ENCODE data around the gene B3GAT1.
"Not testable (repeated sequence)": the region's sequence is repeated elsewhere in the genome, so short reads cannot be mapped to it uniquely, and the experiment has no call there.

B3GAT1 gene

GRCh38 chr11:134460062-134460561 is 48.1 kb upstream of the B3GAT1 start:
- Histone ChIP-seq H3K79me2 (ENCODE audit: low read length) (no peaks in the 10 kb centered on the region), H3F3A (ENCODE audit: insufficient read depth, low read length) (no peaks in the 10 kb centered on the region), H3K4me3 (ENCODE audit: low read length) (no peak overlapping the region), H3K9me2 (replicated peaks; ENCODE audit: insufficient read depth, low read length) (no peaks in the 10 kb centered on the region), H3K27ac (ENCODE audit: low read length) (no peak overlapping the region), H3K36me3 (replicated peaks; ENCODE audit: insufficient read depth, low read length) (no peaks in the 10 kb centered on the region), H3K4me1 (ENCODE audit: low read length) (no peaks in the 10 kb centered on the region), H3K4me2 (ENCODE audit: low read depth, low read length) (no peak overlapping the region), H3K27me3 (replicated peaks; ENCODE audit: insufficient read depth, low read length) (no peaks in the 10 kb centered on the region), H2AFZ (ENCODE audit: low read length) (no peak overlapping the region), H3K9me3 (replicated peaks; ENCODE audit: insufficient read depth, low read length) (no peaks in the 10 kb centered on the region), H3K9ac (ENCODE audit: low read length) (no peak overlapping the region), H4K20me1 (ENCODE audit: insufficient read depth, low read length) (no peaks in the 10 kb centered on the region)
- TF ChIP-seq EZH2 (optimal IDR thresholded peaks at IDR 0.05; ENCODE audit: low read depth, low read length) (no peak), EZH2phosphoT487 (IDR thresholded peaks at IDR 0.05; ENCODE audit: low read length) (no peak), CTCF (IDR thresholded peaks at IDR 0.05; ENCODE audit: low read length) (no peak)
- DNase-seq = no peak

- no peaks in the 10 kb centered on the region for H3K79me2 ChIP-seq (ENCODE audit: low read length)
- no peaks in the 10 kb centered on the region for H3K9me3 ChIP-seq (replicated peaks; ENCODE audit: insufficient read depth, low read length)
- H3F3A ChIP-seq (ENCODE audit: insufficient read depth, low read length) = no peaks in the 10 kb centered on the region
- DNase-seq = no peak
- no peak for TF ChIP-seq CTCF (IDR thresholded peaks at IDR 0.05; ENCODE audit: low read length)
- no peak for TF ChIP-seq EZH2phosphoT487 (IDR thresholded peaks at IDR 0.05; ENCODE audit: low read length)
- TF ChIP-seq EZH2 (optimal IDR thresholded peaks at IDR 0.05; ENCODE audit: low read depth, low read length) = no peak
- no peak overlapping the region for H3K27ac ChIP-seq (ENCODE audit: low read length)
- H2AFZ ChIP-seq (ENCODE audit: low read length) = no peak overlapping the region
- no peaks in the 10 kb centered on the region for H3K27me3 ChIP-seq (replicated peaks; ENCODE audit: insufficient read depth, low read length)
- no peaks in the 10 kb centered on the region for H4K20me1 ChIP-seq (ENCODE audit: insufficient read depth, low read length)
- H3K9ac ChIP-seq (ENCODE audit: low read length) = no peak overlapping the region
- H3K4me1 ChIP-seq (ENCODE audit: low read length) = no peaks in the 10 kb centered on the region
- no peak overlapping the region for H3K4me3 ChIP-seq (ENCODE audit: low read length)
- no peaks in the 10 kb centered on the region for H3K9me2 ChIP-seq (replicated peaks; ENCODE audit: insufficient read depth, low read length)
- no peak overlapping the region for H3K4me2 ChIP-seq (ENCODE audit: low read depth, low read length)
- H3K36me3 ChIP-seq (replicated peaks; ENCODE audit: insufficient read depth, low read length) = no peaks in the 10 kb centered on the region
Measured at GRCh38 chr11:134459246-134460061, 47.4 kb upstream of the B3GAT1 start.

DNA sequence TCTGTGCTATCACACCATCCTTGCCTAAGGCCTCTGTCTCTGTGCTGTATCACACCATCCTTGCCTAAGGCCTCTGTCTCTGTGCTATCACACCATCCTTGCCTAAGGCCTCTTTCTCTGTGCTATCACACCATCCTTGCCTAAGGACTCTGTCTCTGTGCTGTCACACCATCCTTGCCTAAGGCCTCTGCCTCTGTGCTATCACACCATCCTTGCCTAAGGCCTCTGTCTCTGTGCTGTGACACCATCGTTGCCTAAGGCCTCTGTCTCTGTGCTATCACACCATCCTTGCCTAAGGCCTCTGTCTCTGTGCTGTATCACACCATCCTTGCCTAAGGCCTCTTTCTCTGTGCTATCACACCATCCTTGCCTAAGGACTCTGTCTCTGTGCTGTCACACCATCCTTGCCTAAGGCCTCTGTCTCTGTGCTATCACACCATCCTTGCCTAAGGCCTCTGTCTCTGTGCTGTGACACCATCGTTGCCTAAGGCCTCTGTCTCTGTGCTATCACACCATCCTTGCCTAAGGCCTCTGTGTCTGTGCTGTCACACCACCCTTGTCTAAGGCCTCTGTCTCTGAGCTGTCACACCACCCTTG is 45.5 kb upstream of the B3GAT1 start:
- not testable (repeated sequence) for H3K9ac ChIP-seq (ENCODE audit: low read length); H2AFZ ChIP-seq (ENCODE audit: low read length); H3K27ac ChIP-seq (ENCODE audit: low read length); H3K27me3 ChIP-seq (replicated peaks; ENCODE audit: insufficient read depth, low read length); DNase-seq; H3K9me3 ChIP-seq (replicated peaks; ENCODE audit: insufficient read depth, low read length); H3K4me2 ChIP-seq (ENCODE audit: low read depth, low read length); H4K20me1 ChIP-seq (ENCODE audit: insufficient read depth, low read length); H3K79me2 ChIP-seq (ENCODE audit: low read length); H3K4me1 ChIP-seq (ENCODE audit: low read length); H3F3A ChIP-seq (ENCODE audit: insufficient read depth, low read length); H3K36me3 ChIP-seq (replicated peaks; ENCODE audit: insufficient read depth, low read length); H3K4me3 ChIP-seq (ENCODE audit: low read length); H3K9me2 ChIP-seq (replicated peaks; ENCODE audit: insufficient read depth, low read length)

GRCh38 chr11:134455516-134455915 is 43.5 kb upstream of the B3GAT1 start:
- no peak overlapping the region for H3K9ac ChIP-seq (ENCODE audit: low read length)
- no peaks in the 10 kb centered on the region for H3K79me2 ChIP-seq (ENCODE audit: low read length)
- no peak overlapping the region for H3K4me2 ChIP-seq (ENCODE audit: low read depth, low read length)
- no peaks in the 10 kb centered on the region for H4K20me1 ChIP-seq (ENCODE audit: insufficient read depth, low read length)
- DNase-seq = no peak
- H3K27me3 ChIP-seq (replicated peaks; ENCODE audit: insufficient read depth, low read length) = no peaks in the 10 kb centered on the region
- no peak overlapping the region for H3K27ac ChIP-seq (ENCODE audit: low read length)
- H3K4me3 ChIP-seq (ENCODE audit: low read length) = no peak overlapping the region
- no peaks in the 10 kb centered on the region for H3K4me1 ChIP-seq (ENCODE audit: low read length)
- TF ChIP-seq CTCF (IDR thresholded peaks at IDR 0.05; ENCODE audit: low read length) = no peak
- TF ChIP-seq EZH2phosphoT487 (IDR thresholded peaks at IDR 0.05; ENCODE audit: low read length) = no peak
- TF ChIP-seq EZH2 (optimal IDR thresholded peaks at IDR 0.05; ENCODE audit: low read depth, low read length) = no peak
- H3K36me3 ChIP-seq (replicated peaks; ENCODE audit: insufficient read depth, low read length) = no peaks in the 10 kb centered on the region
- no peak overlapping the region for H2AFZ ChIP-seq (ENCODE audit: low read length)
- no peaks in the 10 kb centered on the region for H3F3A ChIP-seq (ENCODE audit: insufficient read depth, low read length)
- H3K9me3 ChIP-seq (replicated peaks; ENCODE audit: insufficient read depth, low read length) = no peaks in the 10 kb centered on the region
- H3K9me2 ChIP-seq (replicated peaks; ENCODE audit: insufficient read depth, low read length) = no peaks in the 10 kb centered on the region
